ENCODE results near the gene AATK. TPM values are rescaled to one million over a fixed set of nuclear protein-coding genes. Genes with fewer than 3 reads are reported as not detected.
A peak's percentile ranks its signal among the peaks of the same experiment; 100 is the strongest.

Gene AATK
- total and polyA plus RNA-seq, 9 of the 15 experiments (the other 6 are each of a cell fraction or from before 2014, with no cell fraction given) = 0.11 to 0.55 (median 0.38) TPM; not detected in 5

DNA sequence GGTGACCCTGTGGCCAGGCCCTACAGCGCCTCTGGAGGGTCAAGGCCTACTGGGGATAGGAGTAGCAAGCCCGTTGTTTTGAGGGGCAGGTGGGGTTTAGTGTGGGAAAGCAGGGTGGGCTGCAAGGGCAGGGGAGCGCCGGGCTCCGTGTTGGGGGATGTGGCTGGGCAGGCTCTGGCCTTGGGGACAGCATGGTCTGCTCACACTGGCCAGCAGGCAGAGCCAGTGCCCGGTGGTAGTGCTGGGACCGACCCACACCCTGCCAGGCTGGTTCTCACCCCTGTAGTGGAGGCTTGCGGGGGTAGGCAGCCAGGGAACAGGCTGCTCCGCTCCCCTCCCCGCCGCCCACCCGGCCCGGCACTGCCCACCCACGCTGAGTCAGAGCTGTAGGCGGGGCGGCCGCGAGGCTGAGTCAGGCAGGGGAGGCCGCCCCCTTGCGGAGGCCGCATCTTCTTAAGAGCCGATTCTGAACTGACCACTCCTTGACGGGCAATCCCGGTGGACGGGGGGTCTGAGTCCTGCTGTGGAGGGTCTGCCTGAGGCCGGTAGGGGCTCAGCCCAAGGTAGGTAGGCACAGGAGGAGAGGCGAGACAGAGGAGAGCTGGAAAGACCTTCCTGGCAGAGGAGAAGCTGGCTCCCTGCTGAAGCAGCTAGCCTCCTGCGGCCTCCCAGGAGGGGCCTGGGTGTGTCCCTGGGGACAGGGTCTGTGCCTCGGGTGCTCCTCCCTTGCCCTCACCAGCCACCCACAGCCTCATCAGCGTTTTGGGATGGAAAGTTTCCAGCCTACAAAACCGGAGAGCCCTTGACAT lies 68.7 kb downstream of the AATK start (continued):
- TF ChIP-seq, protein P1, sequence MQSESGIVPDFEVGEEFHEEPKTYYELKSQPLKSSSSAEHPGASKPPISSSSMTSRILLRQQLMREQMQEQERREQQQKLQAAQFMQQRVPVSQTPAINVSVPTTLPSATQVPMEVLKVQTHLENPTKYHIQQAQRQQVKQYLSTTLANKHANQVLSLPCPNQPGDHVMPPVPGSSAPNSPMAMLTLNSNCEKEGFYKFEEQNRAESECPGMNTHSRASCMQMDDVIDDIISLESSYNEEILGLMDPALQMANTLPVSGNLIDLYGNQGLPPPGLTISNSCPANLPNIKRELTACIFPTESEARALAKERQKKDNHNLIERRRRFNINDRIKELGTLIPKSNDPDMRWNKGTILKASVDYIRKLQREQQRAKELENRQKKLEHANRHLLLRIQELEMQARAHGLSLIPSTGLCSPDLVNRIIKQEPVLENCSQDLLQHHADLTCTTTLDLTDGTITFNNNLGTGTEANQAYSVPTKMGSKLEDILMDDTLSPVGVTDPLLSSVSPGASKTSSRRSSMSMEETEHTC (IDR thresholded peaks at IDR 0.05) = no peak
- no peak for TF ChIP-seq PHF21A (IDR thresholded peaks at IDR 0.05; ENCODE audit: borderline replicate concordance, low read depth)
- TF ChIP-seq EWSR1 (IDR thresholded peaks at IDR 0.05; ENCODE audit: borderline replicate concordance, low read depth, partially characterized antibody) = no peak
- no peak for TF ChIP-seq ZBTB1 (CRISPR knock-in tag; IDR thresholded peaks at IDR 0.05; ENCODE audit: borderline replicate concordance, low read depth)
- no peak for TF ChIP-seq XRCC3 (IDR thresholded peaks at IDR 0.05)
- no peak for TF ChIP-seq ETS2 (tag; IDR thresholded peaks at IDR 0.05; ENCODE audit: borderline replicate concordance, poor library complexity, severe bottlenecking)
- no peak for TF ChIP-seq ZNF174 (CRISPR knock-in tag; IDR thresholded peaks at IDR 0.05)
- TF ChIP-seq, protein P2, sequence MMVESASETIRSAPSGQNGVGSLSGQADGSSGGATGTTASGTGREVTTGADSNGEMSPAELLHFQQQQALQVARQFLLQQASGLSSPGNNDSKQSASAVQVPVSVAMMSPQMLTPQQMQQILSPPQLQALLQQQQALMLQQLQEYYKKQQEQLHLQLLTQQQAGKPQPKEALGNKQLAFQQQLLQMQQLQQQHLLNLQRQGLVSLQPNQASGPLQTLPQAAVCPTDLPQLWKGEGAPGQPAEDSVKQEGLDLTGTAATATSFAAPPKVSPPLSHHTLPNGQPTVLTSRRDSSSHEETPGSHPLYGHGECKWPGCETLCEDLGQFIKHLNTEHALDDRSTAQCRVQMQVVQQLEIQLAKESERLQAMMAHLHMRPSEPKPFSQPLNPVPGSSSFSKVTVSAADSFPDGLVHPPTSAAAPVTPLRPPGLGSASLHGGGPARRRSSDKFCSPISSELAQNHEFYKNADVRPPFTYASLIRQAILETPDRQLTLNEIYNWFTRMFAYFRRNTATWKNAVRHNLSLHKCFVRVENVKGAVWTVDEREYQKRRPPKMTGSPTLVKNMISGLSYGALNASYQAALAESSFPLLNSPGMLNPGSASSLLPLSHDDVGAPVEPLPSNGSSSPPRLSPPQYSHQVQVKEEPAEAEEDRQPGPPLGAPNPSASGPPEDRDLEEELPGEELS (CRISPR knock-in tag; IDR thresholded peaks at IDR 0.05; ENCODE audit: borderline replicate concordance) = no peak
- TF ChIP-seq FOS (IDR thresholded peaks at IDR 0.05; ENCODE audit: extremely low read depth, insufficient read length) = peak; percentile 9
- TF ChIP-seq, protein P3, sequence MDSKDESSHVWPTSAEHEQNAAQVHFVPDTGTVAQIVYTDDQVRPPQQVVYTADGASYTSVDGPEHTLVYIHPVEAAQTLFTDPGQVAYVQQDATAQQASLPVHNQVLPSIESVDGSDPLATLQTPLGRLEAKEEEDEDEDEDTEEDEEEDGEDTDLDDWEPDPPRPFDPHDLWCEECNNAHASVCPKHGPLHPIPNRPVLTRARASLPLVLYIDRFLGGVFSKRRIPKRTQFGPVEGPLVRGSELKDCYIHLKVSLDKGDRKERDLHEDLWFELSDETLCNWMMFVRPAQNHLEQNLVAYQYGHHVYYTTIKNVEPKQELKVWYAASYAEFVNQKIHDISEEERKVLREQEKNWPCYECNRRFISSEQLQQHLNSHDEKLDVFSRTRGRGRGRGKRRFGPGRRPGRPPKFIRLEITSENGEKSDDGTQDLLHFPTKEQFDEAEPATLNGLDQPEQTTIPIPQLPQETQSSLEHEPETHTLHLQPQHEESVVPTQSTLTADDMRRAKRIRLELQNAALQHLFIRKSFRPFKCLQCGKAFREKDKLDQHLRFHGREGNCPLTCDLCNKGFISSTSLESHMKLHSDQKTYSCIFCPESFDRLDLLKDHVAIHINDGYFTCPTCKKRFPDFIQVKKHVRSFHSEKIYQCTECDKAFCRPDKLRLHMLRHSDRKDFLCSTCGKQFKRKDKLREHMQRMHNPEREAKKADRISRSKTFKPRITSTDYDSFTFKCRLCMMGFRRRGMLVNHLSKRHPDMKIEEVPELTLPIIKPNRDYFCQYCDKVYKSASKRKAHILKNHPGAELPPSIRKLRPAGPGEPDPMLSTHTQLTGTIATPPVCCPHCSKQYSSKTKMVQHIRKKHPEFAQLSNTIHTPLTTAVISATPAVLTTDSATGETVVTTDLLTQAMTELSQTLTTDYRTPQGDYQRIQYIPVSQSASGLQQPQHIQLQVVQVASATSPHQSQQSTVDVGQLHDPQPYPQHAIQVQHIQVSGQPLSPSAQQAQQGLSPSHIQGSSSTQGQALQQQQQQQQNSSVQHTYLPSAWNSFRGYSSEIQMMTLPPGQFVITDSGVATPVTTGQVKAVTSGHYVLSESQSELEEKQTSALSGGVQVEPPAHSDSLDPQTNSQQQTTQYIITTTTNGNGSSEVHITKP (IDR thresholded peaks at IDR 0.05; ENCODE audit: partially characterized antibody) = no peak
- no peak for TF ChIP-seq ARHGAP35 (IDR thresholded peaks at IDR 0.05; ENCODE audit: partially characterized antibody)
- peak; percentile 36 for TF ChIP-seq SMARCB1 (IDR thresholded peaks at IDR 0.05; ENCODE audit: insufficient read length, low read depth)
- no peak for TF ChIP-seq FOXA3 (CRISPR knock-in tag; conservative IDR thresholded peaks at IDR 0.05 in 1 of 2, IDR thresholded peaks at IDR 0.05 in 1 of 2)
